HepG2 (cell line): ENCODE results near the gene RNASE4. TPM values are rescaled to one million over a fixed set of nuclear protein-coding genes. Genes with fewer than 3 reads are reported as not detected.
A peak's percentile ranks its signal among the peaks of the same experiment; 100 is the strongest.

Experiments used
- AHDC1 ChIP-seq: sonication (generic); formaldehyde crosslinking; IDR thresholded peaks from 2 replicates; pipeline ENCODE4 v1.5.1; 2020; ENCODE audit warnings: mild to moderate bottlenecking, missing genetic modification reagents, borderline replicate concordance
- E2F2 ChIP-seq: sonication (generic); formaldehyde crosslinking; IDR thresholded peaks from 2 replicates; pipeline ENCODE4 v1.4.0; 2020; ENCODE audit warnings: missing genetic modification reagents, borderline replicate concordance
- HDAC2 ChIP-seq: sonication (generic); formaldehyde crosslinking; IDR thresholded peaks from 2 replicates; pipeline ENCODE4 v1.4.0; 2020; ENCODE audit warnings: missing genetic modification reagents
- IKZF5 ChIP-seq: IDR thresholded peaks from 2 replicates; pipeline ENCODE4 v1.6.1; 2018; ENCODE audit warnings: missing genetic modification reagents, mild to moderate bottlenecking, missing compliant biosample characterization
- KDM1A ChIP-seq: IDR thresholded peaks from 2 replicates; pipeline ENCODE4 v1.6.1; 2016; ENCODE audit warnings: missing compliant biosample characterization
- KDM4B ChIP-seq: sonication (generic); formaldehyde crosslinking; IDR thresholded peaks from 2 replicates; pipeline ENCODE4 v1.4.0; 2020; ENCODE audit warnings: missing genetic modification reagents
- PHF8 ChIP-seq: sonication (generic); formaldehyde crosslinking; IDR thresholded peaks from 2 replicates; pipeline ENCODE4 v1.5.0; 2020; ENCODE audit warnings: missing genetic modification reagents
- RERE ChIP-seq: IDR thresholded peaks from 2 replicates; pipeline ENCODE4 v1.6.1; 2016; ENCODE audit warnings: low read depth, missing genetic modification reagents, missing compliant biosample characterization
- SIN3A ChIP-seq: IDR thresholded peaks from 2 replicates; pipeline ENCODE4 v1.6.1; 2011; ENCODE audit warnings: low read depth, mild to moderate bottlenecking, control low read depth, low read length, borderline replicate concordance
- STAT5B ChIP-seq: sonication (generic); formaldehyde crosslinking; IDR thresholded peaks from 2 replicates; pipeline ENCODE4 v1.4.0; 2020; ENCODE audit warnings: missing genetic modification reagents
- ZBTB46 ChIP-seq: sonication (generic); formaldehyde crosslinking; IDR thresholded peaks from 2 replicates; pipeline ENCODE4 v1.4.0; 2020; ENCODE audit warnings: mild to moderate bottlenecking, missing genetic modification reagents, borderline replicate concordance
- ZNF713 ChIP-seq: sonication (generic); formaldehyde crosslinking; IDR thresholded peaks from 2 replicates; pipeline ENCODE4 v1.4.0; 2020; ENCODE audit warnings: mild to moderate bottlenecking, missing genetic modification reagents
- ZNF891 ChIP-seq: sonication (generic); formaldehyde crosslinking; IDR thresholded peaks from 2 replicates; pipeline ENCODE4 v1.5.0; 2020; ENCODE audit warnings: mild to moderate bottlenecking, missing genetic modification reagents
- polyA plus RNA-seq, 8 experiments: library from polyadenylated mRNA; depleted of rRNA in 3 of 8; stranded (reverse) in 7 of 8; unstranded in 1 of 8; fragments of >200 nt; fragmentation: Illumina TruSeq in 4 of 8; extraction: Trizol in 4 of 8; gene quantifications; 2 replicates each; pipeline versions ENCODE4 v1.2.1 to v1.2.3, GENCODE V29; 2011 to 2016; ENCODE audit warnings: low read depth in 4 of 8, missing spikeins in 1 of 8, mixed read lengths in 1 of 8; ENCODE audit not compliant: insufficient read depth in 1 of 8
- total RNA-seq, 5 experiments: library from RNA; depleted of rRNA; stranded (reverse); fragments of >200 nt; fragmentation: Illumina TruSeq; extraction: Trizol; gene quantifications; 2 replicates each; pipeline ENCODE4 v1.2.3, GENCODE V29; 2016; ENCODE audit warnings: low read depth in 1 of 5

RNASE4 gene
- total and polyA plus RNA-seq, 2 of the 13 experiments (the other 11 are each of a cell fraction or from before 2014, with no cell fraction given), result 109 to 983 TPM

GRCh38 chr14:20662968-20663732, 21.2 kb upstream of the RNASE4 start (continued):
- TF ChIP-seq RERE (CRISPR knock-in tag), result no peak
- no peak for TF ChIP-seq AHDC1 (CRISPR knock-in tag)
- no peak for TF ChIP-seq STAT5B (CRISPR knock-in tag)
- peak; percentile 47; the same call in 1 of the 2 replicates for TF ChIP-seq KDM1A (CRISPR knock-in tag)
- TF ChIP-seq ZBTB46, result 0 out of 2 replicates have a peak, but pooled peaks have one; percentile 80
- peak; percentile 51; the same call in 1 of the 2 replicates for TF ChIP-seq HDAC2 (CRISPR knock-in tag)
- TF ChIP-seq IKZF5 (CRISPR knock-in tag), result peak; percentile 48; the same call in 1 of the 2 replicates
- TF ChIP-seq ZNF891 (CRISPR knock-in tag), result no peak
- no peak for TF ChIP-seq E2F2
- no peak for TF ChIP-seq SIN3A
- TF ChIP-seq ZNF713 (CRISPR knock-in tag), result no peak
- peak; percentile 50; the same call in 1 of the 2 replicates for TF ChIP-seq KDM4B (CRISPR knock-in tag)
- TF ChIP-seq PHF8 (CRISPR knock-in tag), result no peak
